GM10847 (cell line): ENCODE measurements around the gene CRBN.

ENCODE experiments used
- POLR2A ChIP-seq: IDR thresholded peaks from 2 replicates; pipeline ENCODE4 v1.6.1; 2011; ENCODE audit not compliant: insufficient read length; ENCODE audit errors: extremely low read depth

The CRBN gene

DNA sequence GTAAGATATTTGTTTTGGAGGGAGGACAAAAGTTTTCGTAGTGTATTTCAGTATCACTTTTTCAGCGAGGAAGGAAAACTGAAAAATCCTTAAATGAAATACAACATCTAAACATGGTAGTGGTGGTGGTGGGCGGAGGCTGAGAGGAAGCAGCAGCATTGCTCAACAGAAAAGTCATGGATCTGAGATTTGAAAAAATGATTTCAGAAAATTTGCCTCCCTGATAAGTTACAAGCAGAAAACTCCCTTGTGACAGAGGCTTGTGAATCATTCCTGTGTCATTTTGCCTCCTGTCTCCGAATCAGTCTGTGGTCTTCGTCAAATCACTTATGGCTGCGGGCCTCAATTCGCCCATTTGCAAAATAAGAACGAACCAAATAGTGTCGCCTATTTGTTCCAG lies 965 bp upstream of the CRBN start:
- TF ChIP-seq POLR2A = no peak

GRCh38 chr3:3178498-3179328 lies 778 bp downstream of the CRBN start:
- TF ChIP-seq POLR2A = no peak

- TF ChIP-seq POLR2A = no peak
These were observed 1.5 kb downstream of the CRBN start for GRCh38 chr3:3177861-3178497.

DNA sequence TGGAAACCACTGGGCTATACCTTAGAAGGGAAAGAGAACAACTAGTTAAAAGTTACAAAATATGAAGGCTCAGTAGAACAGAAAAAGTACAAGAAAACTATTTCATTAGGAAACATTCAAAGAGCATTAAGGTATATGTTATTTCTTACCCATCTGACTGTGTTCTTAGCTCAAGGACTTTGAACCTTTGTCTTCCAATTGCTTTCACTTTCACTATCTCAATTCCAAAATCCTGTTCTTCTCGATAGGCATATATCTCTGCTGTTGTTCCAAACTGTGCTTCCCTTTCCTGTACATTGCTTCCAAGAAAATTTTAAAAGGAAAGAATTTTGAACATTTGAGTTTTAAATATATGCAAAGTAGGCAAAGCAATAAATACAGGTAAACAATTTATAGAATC lies 6.9 kb downstream of the CRBN start:
- TF ChIP-seq POLR2A = no peak

- TF ChIP-seq POLR2A = no peak
These were observed 8.5 kb downstream of the CRBN start for GRCh38 chr3:3170998-3171397.

DNA sequence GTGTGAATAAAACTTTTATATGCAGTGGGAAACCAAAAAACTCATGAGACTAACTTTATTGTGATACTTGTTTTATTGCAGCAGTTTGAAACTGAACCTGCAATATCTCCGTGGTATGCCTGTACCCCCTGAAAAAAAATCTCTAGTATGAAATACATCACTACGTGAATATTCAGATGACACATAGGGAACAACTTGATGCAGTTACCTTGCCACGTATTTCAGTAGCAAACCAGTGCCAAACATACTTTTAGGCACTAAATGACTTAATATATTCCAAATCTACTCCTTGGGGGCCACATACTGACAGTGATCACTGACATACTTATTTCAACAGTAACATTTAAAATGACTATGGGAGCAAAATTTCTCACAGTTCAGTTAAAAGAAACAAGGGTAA lies 13.8 kb downstream of the CRBN start:
- TF ChIP-seq POLR2A = no peak

DNA sequence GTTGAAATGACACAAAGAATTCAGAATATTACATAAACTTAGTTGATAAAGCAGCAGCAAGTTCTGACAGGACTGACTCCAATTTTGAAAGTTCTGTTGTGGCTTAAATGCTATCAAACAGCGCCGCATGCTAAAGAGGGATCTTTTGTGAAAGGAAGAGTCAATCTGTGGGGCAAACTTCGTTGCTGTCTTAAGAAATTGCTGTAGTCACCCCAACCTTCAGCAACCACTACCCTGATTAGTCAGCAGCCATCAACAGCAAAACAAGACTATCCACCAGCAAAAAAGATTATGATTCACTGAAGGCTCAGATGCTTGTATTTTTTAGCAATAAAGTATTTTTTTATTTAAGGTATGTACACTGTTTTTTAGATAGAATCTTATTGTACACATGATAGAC lies 14.2 kb downstream of the CRBN start:
- TF ChIP-seq POLR2A = no peak

GRCh38 chr3:3160826-3161225 lies 18.7 kb downstream of the CRBN start:
- TF ChIP-seq POLR2A = no peak

DNA sequence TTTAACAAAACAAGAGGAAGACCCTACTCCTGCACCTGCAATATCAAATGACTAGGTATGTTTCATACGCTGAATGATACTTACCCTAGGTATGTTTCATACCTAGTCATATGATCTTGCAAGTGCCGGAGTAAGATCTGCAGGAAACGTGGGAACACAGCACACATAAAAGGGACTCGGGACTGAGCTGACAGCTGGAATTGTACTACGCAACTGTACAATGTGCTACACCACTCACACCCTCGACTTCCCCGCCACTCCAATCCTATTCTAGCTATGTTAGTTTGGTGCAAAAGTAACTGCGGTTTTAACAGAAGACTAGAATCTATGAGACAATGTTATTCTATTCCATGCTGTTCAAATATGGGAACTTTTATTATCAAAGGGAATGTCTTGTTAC lies 22.0 kb downstream of the CRBN start:
- TF ChIP-seq POLR2A = no peak

- no peak for TF ChIP-seq POLR2A
These were observed 24.4 kb downstream of the CRBN start for GRCh38 chr3:3154879-3155610.

DNA sequence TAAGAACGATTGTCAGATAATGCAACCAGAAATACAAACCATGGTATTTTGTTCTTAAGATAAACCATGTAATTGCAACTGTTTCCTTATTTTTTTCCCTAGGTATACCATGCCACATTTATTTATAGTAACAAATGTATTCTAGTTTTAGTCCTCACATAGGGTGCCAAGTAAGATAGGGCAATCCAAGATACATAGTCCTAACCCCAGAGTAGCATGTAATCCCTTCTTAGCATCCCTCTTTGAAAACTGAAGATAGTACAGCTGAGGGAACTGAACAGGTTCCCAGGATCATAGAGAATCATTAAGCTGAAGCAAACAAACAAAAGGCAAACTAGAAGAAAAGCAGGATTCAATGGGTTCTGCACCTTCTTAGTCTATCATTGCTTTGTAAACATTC lies 28.0 kb downstream of the CRBN start:
- no peak for TF ChIP-seq POLR2A

DNA sequence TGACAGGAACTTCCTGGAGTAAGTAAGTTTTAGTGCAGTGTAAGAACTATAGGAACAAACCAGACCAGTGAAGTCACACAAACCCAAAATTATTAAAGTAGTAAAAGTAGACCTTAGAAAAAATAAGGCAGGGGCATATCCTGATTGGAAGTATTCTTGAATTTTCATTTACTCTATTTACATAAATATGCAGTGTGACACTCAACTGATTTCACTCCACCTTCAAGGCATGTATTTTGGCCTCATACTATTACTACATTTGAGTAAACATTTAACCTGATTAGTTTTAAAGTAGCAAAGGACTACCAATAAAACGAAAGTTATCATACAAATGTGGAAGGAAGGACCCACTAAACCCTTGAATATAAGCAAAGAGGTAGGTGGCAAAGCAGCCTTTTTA lies 29.9 kb downstream of the CRBN start:
- TF ChIP-seq POLR2A = no peak

DNA sequence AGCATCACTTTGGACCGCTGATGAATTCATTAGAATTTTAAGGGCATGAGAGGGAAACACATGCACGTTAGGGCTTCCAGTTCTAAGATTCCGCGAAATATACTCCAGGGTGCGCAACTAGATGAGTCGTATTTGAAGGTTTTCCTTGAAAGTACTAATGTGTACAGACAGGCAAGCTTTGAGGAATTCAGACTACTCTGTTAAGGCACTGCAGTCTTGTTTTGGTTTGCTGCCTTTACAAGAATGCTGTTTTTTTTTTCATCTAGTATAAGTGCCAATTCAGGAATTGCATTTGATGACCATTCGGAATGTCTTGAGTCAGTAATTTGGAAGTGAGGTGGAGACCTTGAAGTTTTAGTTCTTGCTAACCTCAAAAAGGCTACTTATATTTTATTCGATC lies 33.7 kb downstream of the CRBN start:
- no peak for TF ChIP-seq POLR2A

GRCh38 chr3:3141939-3142338 lies 37.6 kb downstream of the CRBN start:
- TF ChIP-seq POLR2A = no peak

DNA sequence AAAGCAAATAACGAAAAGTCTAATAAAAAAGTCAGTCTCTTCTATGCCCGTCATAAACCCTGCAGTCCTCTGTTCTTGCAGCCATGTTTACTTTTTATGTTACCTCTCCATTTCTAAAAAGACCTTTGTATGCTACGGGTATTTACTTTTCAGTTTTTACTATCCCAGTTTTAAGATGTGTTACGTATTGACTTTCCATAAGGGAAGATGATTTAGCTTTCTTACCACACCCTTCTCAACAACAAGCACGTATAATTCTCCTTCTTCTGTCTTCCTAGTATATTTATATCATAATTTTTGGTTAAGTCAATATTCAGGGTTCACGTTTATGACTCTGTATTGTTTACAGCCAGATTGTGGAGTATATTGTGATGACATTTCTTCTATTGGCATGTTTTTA lies 42.0 kb downstream of the CRBN start:
- TF ChIP-seq POLR2A = no peak
